Naive thymus-derived CD8-positive, alpha-beta T cell (primary cell): ENCODE measurements around the gene SPC24. TPM values are rescaled to one million over a fixed set of nuclear protein-coding genes. Genes with fewer than 3 reads are reported as not detected.
"Not testable (repeated sequence)": the region's sequence is repeated elsewhere in the genome, so short reads cannot be mapped to it uniquely, and the experiment has no call there.

Source experiments
- ATAC-seq, 2 donors: fragments of 150-1000 bp; cut with Tn5 transposase in 1 of 2; sonication (Bioruptor Pico), chemical (Tn5 transposase) in 1 of 2; 1 replicate in 1 of 2; 2 replicates in 1 of 2; pipeline ENCODE4 v1.10.0; 2021; ENCODE audit warnings: mild to moderate bottlenecking in 2 of 2, moderate library complexity in 2 of 2
- POLR2A ChIA-PET: fragments of 350-600 bp; sonication (Branson Sonifier 250); formaldehyde crosslinking; loops from one replicate; lab custom pipeline; 2021; ENCODE audit warnings: antibody characterized with exemption; lab: Charles Lee
- DNase-seq, 10 donors: peaks; one replicate each; pipeline versions ENCODE4 v3.0.0 to v3.0.0-alpha.2; 2020 to 2022
- H3K27ac Mint-ChIP-seq, 10 donors: one replicate each; pipeline ENCODE4 v1.8.0; 2020 to 2022; ENCODE audit warnings: mild to moderate bottlenecking in 10 of 10, mixed read lengths in 10 of 10, moderate library complexity in 4 of 10, inconsistent platforms in 1 of 10
- H3K27me3 Mint-ChIP-seq, 5 donors: one replicate each; pipeline ENCODE4 v1.8.0; 2021 to 2022; ENCODE audit warnings: mixed read lengths in 5 of 5
- H3K36me3 Mint-ChIP-seq, 3 donors: one replicate each; pipeline ENCODE4 v1.8.0; 2020 to 2022; ENCODE audit warnings: mixed read lengths in 3 of 3, mild to moderate bottlenecking in 2 of 3, inconsistent platforms in 1 of 3
- H3K4me1 Mint-ChIP-seq, 4 donors: one replicate each; pipeline ENCODE4 v1.8.0; 2021 to 2022; ENCODE audit warnings: mixed read lengths in 4 of 4
- H3K4me3 Mint-ChIP-seq, 10 donors: one replicate each; pipeline ENCODE4 v1.8.0; 2020 to 2022; ENCODE audit warnings: mild to moderate bottlenecking in 10 of 10, mixed read lengths in 10 of 10, moderate library complexity in 6 of 10, inconsistent platforms in 1 of 10
- H3K9me3 Mint-ChIP-seq, 9 donors: one replicate each; pipeline ENCODE4 v1.8.0; 2020 to 2022; ENCODE audit warnings: mixed read lengths in 9 of 9, mild to moderate bottlenecking in 3 of 9, inconsistent platforms in 1 of 9, moderate library complexity in 1 of 9
- polyA plus RNA-seq, 3 donors: library from polyadenylated mRNA; unstranded; fragments of 300-500 nt; fragmentation: Illumina TruSeq; gene quantifications; one replicate each; pipeline ENCODE4 v1.2.3, GENCODE V29; 2021
- total RNA-seq, 8 experiments: library from RNA in 2 of 8; stranded (reverse) in 2 of 8; gene quantifications; one replicate each; pipeline ENCODE4 v1.2.3 and lab custom pipeline; 2021 to 2026

SPC24 gene
- total and polyA plus RNA-seq, 5 experiments from 2014 or later = 0.16 to 1.7 (median 0.99) TPM; not detected in 1

DNA sequence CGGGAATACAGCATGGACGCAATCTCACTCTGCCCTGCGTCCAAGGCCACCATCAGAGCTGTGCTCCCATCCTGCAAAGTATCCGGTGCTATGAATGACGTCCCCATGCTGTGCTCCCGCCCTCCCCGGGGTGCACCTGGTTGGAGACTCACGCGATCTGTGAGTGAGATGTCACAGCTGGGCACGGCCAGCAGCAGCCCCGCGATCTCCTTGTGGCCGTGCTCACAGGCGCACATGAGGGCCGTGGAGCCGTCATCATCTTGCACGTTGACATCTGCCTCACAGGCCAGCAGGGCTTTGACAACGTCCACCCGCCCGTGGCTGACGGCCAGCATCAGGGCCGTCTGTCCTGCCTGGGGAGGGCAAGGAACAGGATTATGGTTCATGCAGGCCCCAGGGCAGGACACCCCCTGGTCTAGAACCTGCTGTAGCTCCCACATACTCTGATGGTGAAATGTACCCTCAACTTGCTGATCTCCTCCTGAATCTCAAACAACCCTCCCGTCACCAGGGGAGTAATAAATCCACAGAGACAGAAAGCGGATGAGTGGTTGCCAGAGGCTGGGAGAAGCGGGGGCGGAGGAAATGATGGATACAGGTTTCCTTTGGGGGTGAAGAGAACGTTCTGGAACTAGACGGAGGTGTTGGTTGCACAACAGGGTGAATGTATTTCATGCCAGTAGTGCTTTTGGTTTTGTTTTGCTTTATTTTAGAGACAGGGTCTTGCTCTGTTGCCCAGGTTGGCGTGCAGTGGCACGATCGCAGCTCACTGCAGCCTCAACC, 14.5 kb upstream of the SPC24 start:
- Mint-ChIP-seq H3K9me3 (no peaks in the 10 kb centered on the region), H3K4me1 (no peaks in the 10 kb centered on the region), H3K36me3 (no peaks in the 10 kb centered on the region), H3K27me3 (peaks cover 0 to 3% (median 0%) of the 10 kb centered on the region in 5 donors), H3K27ac (no peak overlapping the region), H3K4me3 (no peak overlapping the region)
- POLR2A ChIA-PET = interaction anchor here (0.5 kb wide), 1 partner anchor 22 kb away, joined by 5 read pairs; no protein-coding TSS in a partner anchor
- ATAC-seq (no peak), DNase-seq (no peak)

DNA sequence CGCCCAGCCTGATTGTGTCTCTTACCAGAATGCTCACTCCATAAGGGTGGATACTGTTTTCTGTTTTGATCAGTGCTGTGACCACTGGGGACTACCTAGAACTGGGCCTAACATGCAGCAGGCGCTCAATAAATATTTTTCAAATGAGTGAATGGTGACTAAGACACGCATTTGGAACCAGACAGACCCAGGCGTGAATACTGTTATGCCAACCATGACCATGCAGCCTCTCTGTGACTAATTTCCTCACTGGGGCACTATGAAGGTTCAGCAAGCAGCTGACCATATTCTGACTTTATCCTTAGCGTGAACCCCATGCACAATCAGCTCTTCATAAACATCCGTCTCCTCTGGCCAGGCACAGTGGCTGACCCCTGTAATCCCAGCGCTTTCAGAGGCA, 13.0 kb upstream of the SPC24 start:
- no peaks in the 10 kb centered on the region for H3K9me3 Mint-ChIP-seq
- no peaks in the 10 kb centered on the region for H3K4me1 Mint-ChIP-seq
- POLR2A ChIA-PET = interaction anchor here (0.9 kb wide), 1 partner anchor 11 kb away, joined by 4 read pairs; no protein-coding TSS in a partner anchor
- no peak for ATAC-seq
- no peaks in the 10 kb centered on the region for H3K36me3 Mint-ChIP-seq
- peaks cover 0 to 3% (median 0%) of the 10 kb centered on the region in 5 donors for H3K27me3 Mint-ChIP-seq
- no peak overlapping the region for H3K4me3 Mint-ChIP-seq
- DNase-seq = no peak
- no peak overlapping the region for H3K27ac Mint-ChIP-seq

DNA sequence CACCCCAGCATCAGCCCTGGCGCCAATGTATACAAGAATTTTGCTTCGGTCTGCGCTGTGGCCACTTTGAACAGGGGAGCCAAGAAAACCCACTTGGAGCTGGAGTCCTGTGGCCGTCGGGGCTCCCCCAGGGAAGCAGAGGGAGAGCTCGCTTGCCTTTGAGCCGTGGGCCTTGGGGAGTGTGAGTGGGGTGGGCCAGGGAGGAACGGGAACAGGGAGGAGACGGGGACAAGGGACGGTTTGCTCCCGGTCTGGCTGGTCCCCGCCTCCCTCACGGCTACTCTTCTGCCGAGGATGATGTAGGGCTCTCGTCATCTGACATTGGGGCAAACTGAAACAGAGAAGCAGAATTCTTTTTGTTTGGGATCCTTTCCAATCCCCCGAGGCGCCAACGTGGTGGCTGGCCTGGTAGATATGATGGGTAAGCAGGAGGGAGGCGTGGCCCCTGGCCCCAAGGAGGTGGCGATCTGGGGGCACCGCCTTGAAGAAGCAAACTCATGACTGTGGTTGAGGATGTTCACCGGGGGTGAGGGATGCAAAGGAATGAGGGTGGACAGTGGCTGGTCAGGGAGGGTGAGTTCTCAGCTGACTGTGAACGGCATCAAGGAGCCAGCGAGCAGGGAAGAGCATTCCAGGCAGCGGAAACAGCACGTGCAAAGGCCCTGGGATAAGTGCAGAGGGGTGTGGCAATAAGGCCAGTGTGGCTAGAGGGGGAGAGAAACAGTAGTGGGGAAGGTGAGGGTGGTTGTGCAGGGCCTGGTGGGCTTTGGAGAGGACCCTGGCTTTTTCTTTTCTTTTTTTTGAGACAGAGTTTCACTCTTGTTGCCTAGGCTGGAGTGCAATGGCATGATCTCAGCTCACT, 10.9 kb upstream of the SPC24 start:
- H3K27me3 Mint-ChIP-seq = peaks cover 0 to 3% (median 0%) of the 10 kb centered on the region in 5 donors

DNA sequence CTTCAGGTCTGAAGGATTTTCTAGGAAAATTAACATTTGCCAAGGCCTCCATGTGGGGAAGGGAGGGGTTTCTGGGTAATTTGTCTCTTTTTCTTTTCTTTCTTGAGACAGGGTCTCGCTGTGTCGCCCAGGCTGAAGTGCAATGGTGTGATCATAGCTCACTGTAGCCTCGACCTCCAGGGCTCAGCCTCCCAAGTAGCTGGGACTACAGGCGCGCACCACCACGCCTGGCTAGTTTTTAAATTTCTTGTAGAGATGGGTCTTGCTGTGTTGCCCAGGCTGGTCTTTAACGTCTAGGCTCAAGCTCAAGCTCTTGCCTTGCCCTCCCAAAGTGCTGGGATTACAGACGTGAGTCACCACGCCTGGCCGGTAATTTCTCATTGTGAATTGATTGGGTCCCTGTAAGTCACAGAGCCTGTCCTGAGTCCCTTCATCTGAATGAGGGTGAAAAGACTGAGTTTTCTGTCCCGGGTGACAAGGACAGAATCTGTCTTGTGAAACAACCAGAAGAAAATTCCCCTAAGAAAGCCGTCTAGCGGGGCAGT, 10.0 kb upstream of the SPC24 start:
- peaks cover 0 to 3% (median 0%) of the 10 kb centered on the region in 5 donors for H3K27me3 Mint-ChIP-seq
- DNase-seq (no peak), ATAC-seq (no peak)
- H3K4me1 Mint-ChIP-seq = no peaks in the 10 kb centered on the region
- no peaks in the 10 kb centered on the region for H3K9me3 Mint-ChIP-seq
- no peak overlapping the region for H3K4me3 Mint-ChIP-seq
- no peak overlapping the region for H3K27ac Mint-ChIP-seq
- POLR2A ChIA-PET = interaction anchor here (0.6 kb wide), 1 partner anchor 19 kb away, joined by 3 read pairs; no protein-coding TSS in a partner anchor
- H3K36me3 Mint-ChIP-seq = no peaks in the 10 kb centered on the region

More for the DNA sequence above, 10.9 kb upstream of the SPC24 start:
- H3K4me1 Mint-ChIP-seq = no peaks in the 10 kb centered on the region
- POLR2A ChIA-PET = interaction anchor here (0.6 kb wide), 1 partner anchor 20 kb away, joined by 3 read pairs; no protein-coding TSS in a partner anchor
- H3K9me3 Mint-ChIP-seq = no peaks in the 10 kb centered on the region
- no peaks in the 10 kb centered on the region for H3K36me3 Mint-ChIP-seq
- DNase-seq (no peak), ATAC-seq (no peak)
- H3K27ac Mint-ChIP-seq = peak overlapping the region in 3 of 10 donors; percentile 40 to 63 (median 52)
- no peak overlapping the region for H3K4me3 Mint-ChIP-seq

DNA sequence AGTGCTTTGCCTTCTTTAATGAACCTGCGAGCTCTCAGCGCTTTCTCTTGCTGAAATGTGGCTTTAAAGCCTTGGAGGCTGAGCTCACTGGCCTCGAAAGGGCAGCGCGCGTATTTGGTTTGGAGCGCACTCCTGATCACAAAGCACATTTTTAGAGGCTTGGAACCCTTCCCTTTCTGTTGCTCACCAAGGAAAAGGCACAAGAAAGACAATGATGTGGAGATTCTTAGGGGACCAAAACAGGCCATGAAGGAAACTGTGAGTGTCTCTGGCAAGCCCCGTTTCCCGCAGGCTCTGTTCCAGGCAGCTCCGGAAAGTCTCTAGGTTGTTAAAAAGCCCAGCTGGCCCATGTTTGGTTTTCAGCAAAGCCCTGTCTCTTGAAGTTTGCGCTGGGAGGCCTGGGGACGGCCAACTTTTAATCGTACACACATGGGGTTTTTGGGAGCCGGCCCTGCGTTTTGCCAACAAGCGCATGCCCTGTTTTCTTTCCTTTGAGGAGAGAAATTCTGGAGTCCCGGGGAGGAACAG, 9.4 kb upstream of the SPC24 start:
- DNase-seq = no peak
- H3K27ac Mint-ChIP-seq = no peak overlapping the region
- POLR2A ChIA-PET = no interaction called here
- peaks cover 0 to 3% (median 0%) of the 10 kb centered on the region in 9 donors for H3K9me3 Mint-ChIP-seq
- ATAC-seq = no peak
- no peak overlapping the region for H3K4me3 Mint-ChIP-seq
- no peaks in the 10 kb centered on the region for H3K4me1 Mint-ChIP-seq
- H3K36me3 Mint-ChIP-seq = no peaks in the 10 kb centered on the region
- H3K27me3 Mint-ChIP-seq = peaks cover 0 to under 1% (median 0%) of the 10 kb centered on the region in 5 donors

DNA sequence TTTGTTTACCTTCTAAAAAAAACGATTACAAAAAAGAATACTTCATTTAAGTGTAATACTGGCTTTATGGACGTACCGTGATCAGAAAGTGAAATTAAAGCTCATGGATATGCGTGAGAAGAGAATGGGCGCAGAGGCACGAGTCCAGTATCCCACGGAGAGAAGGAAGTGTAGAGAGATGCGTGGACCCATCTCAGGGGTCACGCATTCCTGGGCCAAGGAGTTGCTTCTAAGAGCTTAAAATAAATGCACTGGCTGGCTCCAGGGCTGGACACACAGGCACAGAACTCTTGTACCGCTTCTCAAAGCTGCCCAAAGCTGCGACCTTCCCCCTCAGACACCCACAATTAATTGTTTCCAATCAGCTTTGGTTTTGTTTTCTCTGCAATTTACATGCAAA, 8.7 kb upstream of the SPC24 start:
- DNase-seq = no peak
- Mint-ChIP-seq H3K27ac (no peak overlapping the region), H3K27me3 (no peaks in the 10 kb centered on the region), H3K36me3 (no peaks in the 10 kb centered on the region), H3K4me3 (no peak overlapping the region), H3K9me3 (peaks cover 0 to 3% (median 0%) of the 10 kb centered on the region in 9 donors), H3K4me1 (no peaks in the 10 kb centered on the region)
- POLR2A ChIA-PET = no interaction called here
- no peak for ATAC-seq

DNA sequence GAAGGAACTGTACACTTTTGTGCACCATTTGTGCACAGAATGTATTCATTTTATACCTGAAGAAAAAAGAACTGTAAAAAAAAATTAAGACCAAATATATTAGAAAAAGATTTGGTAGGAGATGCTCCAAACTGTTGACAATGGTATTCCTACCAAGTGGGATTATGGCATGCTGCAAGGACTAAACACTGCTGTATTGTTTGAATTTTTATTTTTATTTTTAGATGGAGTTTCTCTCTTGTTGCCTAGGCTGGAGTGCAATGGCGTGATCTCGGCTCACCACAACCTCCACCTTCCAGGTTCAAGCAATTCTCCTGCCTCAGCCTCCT, 4.8 kb upstream of the SPC24 start:
- DNase-seq, H3K27ac Mint-ChIP-seq, H3K36me3 Mint-ChIP-seq, H3K4me3 Mint-ChIP-seq, H3K9me3 Mint-ChIP-seq, POLR2A ChIA-PET, ATAC-seq, H3K27me3 Mint-ChIP-seq: not testable (repeated sequence)
- H3K4me1 Mint-ChIP-seq = peaks cover 4 to 11% (median 7%) of the 10 kb centered on the region in 4 donors

DNA sequence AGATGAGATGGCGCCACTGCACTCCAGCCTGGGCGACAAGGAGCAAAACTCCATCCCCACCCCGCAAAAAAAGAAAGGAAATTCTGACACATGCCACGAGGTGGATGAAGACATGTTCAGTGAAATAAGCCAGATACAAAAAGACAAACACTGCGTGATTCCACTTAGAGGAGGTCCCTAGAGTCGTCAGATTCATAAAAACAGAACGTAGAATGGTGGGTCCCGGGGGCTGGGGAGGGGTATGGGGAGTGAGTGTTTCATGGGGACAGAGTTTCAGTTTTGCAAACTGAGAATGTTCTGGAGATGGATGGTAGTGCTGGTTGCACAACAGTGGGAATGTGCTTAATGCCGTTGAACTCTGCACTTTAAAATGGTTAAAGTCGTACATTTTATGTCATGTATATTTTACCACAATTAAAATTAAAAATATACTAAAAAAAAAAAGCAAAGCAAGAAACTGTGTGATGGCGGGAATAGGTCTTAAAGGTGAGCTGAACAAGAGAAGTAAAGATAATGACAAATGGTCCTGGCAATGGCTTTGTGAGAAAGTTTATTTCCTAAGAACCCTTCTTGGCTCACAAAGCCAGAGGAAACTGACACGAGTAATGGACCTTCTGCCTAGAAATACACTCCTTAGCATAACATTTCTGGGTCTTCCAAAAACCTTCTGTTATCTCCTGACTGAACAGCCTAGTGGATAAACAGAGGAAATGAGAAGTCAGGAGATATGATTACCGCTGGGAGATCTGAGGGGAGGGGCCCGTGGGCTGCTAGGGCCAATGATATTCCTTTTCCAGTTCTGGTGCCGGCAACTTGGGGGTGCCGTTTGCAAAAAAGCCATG, 4.2 kb upstream of the SPC24 start:
- peak overlapping the region in 1 of 10 donors; percentile 10 for H3K4me3 Mint-ChIP-seq
- peaks cover 4 to 12% (median 10%) of the 10 kb centered on the region in 4 donors for H3K4me1 Mint-ChIP-seq
- POLR2A ChIA-PET = no interaction called here
- no peak for DNase-seq
- H3K9me3 Mint-ChIP-seq = peaks cover 0 to 3% (median 0%) of the 10 kb centered on the region in 9 donors
- H3K27ac Mint-ChIP-seq = no peak overlapping the region
- ATAC-seq = no peak
- H3K27me3 Mint-ChIP-seq = no peaks in the 10 kb centered on the region
- H3K36me3 Mint-ChIP-seq = no peaks in the 10 kb centered on the region

DNA sequence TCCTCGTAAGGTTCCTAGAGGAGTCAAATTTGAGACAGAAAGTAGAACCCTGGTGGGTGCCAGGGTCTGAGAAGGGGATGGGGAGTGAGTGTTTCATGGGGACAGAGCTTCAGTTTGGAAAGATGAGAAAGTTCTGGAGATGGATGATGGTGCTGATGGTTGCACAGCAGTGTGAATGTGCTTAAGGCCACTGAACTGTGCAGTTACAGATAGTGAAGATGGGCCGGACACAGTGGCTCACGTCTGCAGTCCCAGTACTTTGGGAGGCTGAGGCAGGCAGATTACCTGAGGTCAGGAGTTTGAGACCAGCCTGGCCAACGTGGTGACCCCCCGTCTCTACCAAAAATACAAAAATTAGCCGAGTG, 917 bp downstream of the SPC24 start:
- Mint-ChIP-seq H3K4me3 (peak overlapping the region; percentile 56 to 93 (median 86)), H3K27ac (peak overlapping the region in 4 of 10 donors; percentile 18 to 59 (median 37))

DNA sequence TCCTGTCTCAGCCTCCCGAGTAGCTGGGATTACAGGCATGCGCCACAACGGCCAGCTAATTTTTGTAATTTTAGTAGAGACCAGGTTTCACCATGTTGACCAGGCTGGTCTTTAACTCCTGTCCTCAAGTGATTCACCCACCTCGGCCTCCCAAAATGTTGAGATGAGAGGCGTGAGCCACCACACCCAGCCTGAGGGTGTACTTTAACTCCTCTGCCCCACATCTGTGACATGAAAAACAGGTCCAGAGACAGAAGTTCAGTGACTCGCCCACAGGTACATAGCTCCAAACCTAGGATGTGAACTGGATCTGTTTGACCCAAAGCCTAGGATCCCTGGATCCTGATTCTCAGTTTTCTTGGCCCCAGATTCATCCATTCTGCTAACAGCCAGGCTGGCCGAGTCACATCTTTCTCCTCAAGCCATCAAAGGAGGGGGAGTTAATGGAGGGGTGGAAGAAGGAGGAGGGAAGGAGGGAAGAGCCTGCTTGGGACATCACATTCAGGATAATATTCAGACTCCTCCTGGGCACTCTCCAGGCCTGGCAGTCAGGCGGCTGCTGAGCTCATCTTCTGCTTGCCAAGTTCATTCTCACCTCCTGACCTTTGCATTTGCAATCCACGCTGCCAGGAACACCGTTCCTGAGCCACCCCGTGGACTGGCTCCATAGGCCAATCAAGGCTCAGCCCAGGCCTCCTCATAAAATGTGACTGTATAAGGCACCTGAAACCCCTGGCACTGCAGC, 3.1 kb downstream of the SPC24 start:
- H3K36me3 Mint-ChIP-seq = no peaks in the 10 kb centered on the region
- H3K4me3 Mint-ChIP-seq = no peak overlapping the region
- POLR2A ChIA-PET = no interaction called here
- DNase-seq = no peak
- no peak for ATAC-seq
- H3K4me1 Mint-ChIP-seq = peaks cover 9 to 18% (median 16%) of the 10 kb centered on the region in 4 donors
- H3K27me3 Mint-ChIP-seq = no peaks in the 10 kb centered on the region
- H3K9me3 Mint-ChIP-seq = no peaks in the 10 kb centered on the region
- no peak overlapping the region for H3K27ac Mint-ChIP-seq

More for the DNA sequence above, 917 bp downstream of the SPC24 start:
- Mint-ChIP-seq H3K36me3 (no peaks in the 10 kb centered on the region), H3K27me3 (no peaks in the 10 kb centered on the region), H3K4me1 (peaks cover 9 to 18% (median 16%) of the 10 kb centered on the region in 4 donors), H3K9me3 (no peaks in the 10 kb centered on the region)
- ATAC-seq = no peak
- POLR2A ChIA-PET = interaction anchor here (1.0 kb wide), 1 partner anchor 16 kb away, joined by 3 read pairs; no protein-coding TSS in a partner anchor
- no peak for DNase-seq

DNA sequence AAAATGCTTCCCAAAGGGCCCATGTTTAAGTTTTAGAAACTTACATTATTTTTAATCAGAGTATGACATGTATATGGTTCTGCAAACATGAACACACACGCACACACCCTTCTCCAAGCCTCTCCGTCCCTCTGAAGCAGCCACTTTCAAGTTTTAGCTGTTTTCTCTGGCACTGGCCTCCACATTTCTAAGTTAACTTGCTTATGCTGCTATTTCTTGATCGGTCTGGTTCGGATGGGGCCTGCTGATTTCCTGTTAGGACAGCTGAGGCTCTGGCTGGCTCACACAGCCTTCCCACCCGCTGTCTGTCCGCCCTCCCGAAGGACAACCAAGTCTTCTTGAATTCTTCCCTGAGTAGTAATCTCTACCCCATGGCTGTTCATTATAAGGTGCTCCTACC, 4.4 kb downstream of the SPC24 start:
- POLR2A ChIA-PET = no interaction called here
- Mint-ChIP-seq H3K4me3 (no peak overlapping the region), H3K27ac (peak overlapping the region in 1 of 10 donors; percentile 50), H3K36me3 (no peaks in the 10 kb centered on the region), H3K9me3 (no peaks in the 10 kb centered on the region), H3K27me3 (no peaks in the 10 kb centered on the region), H3K4me1 (peaks cover 9 to 15% (median 15%) of the 10 kb centered on the region in 4 donors)
- ATAC-seq = no peak
- DNase-seq = no peak
